ENCODE results near the gene MCF2L2.

The MCF2L2 gene

GRCh38 chr3:183159333-183159732, 269.1 kb downstream of the MCF2L2 start:
- DNase-seq (ENCODE audit: low spot score) = no peak
- peak; percentile 42 for TF ChIP-seq CTCF (IDR thresholded peaks at IDR 0.05; ENCODE audit: extremely low read depth, insufficient read depth, missing control alignments)
- in situ Hi-C loops (cut with MboI; ENCODE audit: low pct_unique_long_range_greater_than_20kb, low sequenced_read_pairs, unreplicated experiment) = no loop called here

DNA sequence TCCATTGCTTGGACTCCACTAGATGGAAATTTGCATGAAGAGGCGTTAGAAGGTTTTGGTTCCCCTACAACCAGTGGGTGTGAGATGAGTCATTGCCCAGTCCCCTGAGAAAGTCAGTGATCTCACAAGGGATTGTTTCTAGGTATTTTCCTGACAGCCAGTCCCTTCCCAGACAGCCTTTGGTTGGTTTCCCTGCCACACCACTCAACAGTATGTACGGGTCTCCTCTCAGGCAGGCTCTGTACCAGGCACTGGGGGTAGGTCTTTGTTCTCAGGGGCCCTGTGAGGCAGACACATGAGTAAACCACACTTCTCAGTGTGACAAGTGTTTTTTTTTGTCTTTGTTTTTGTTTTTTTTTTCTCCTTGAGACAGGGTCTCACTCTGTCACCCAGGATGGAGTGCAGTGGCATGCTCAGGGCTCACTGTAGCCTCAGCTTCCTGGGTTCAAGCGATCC, 269.8 kb downstream of the MCF2L2 start:
- no peak for TF ChIP-seq CTCF (IDR thresholded peaks at IDR 0.05; ENCODE audit: extremely low read depth, insufficient read depth, missing control alignments)
- peak; percentile 90 for DNase-seq (ENCODE audit: low spot score)
- in situ Hi-C loops (cut with MboI; ENCODE audit: low pct_unique_long_range_greater_than_20kb, low sequenced_read_pairs, unreplicated experiment) = no loop called here

GRCh38 chr3:183158113-183158512, 270.3 kb downstream of the MCF2L2 start:
- peak; percentile 64 for DNase-seq (ENCODE audit: low spot score)
- no peak for TF ChIP-seq CTCF (IDR thresholded peaks at IDR 0.05; ENCODE audit: extremely low read depth, insufficient read depth, missing control alignments)
- in situ Hi-C loops (cut with MboI; ENCODE audit: low pct_unique_long_range_greater_than_20kb, low sequenced_read_pairs, unreplicated experiment) = no loop called here

DNA sequence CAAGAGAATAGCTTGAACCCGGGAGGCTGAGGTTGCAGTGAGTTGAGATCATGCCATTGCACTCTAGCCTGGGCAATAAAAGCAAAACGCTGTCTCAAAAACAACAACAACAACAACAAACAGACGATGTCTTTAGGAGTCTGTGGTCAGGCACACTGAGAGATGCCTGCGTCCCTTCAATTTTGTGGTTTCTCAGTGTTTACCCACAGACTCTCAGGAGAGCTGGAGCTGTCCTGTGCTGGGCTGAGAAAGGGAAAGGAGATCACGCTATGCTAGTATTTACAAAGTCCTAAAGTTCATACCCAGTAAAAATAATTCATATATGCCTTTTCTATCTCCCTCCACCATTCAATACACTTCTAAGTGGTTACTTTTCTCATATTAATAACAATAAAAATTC, 272.2 kb downstream of the MCF2L2 start:
- in situ Hi-C loops (cut with MboI; ENCODE audit: low pct_unique_long_range_greater_than_20kb, low sequenced_read_pairs, unreplicated experiment) = no loop called here
- no peak for DNase-seq (ENCODE audit: low spot score)

DNA sequence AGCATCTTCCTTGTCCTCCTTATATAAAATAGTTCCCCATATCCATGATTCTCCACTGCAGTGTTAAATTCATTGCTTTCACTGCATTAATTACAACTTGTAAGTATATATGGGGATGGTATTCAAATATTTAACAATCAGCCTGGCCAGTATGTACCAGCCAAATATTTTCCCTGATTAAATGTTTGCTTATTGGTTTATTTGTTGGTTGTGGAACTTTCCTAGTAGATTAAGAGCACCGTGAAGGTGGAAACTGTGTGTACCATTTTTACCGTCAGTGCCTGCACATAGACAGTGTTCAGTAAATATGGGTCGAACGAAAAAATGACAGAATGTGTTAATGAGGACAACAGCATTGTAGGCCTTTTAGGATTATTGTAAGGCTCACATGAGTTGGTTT, 272.9 kb downstream of the MCF2L2 start:
- in situ Hi-C loops (cut with MboI; ENCODE audit: low pct_unique_long_range_greater_than_20kb, low sequenced_read_pairs, unreplicated experiment) = no loop called here
- no peak for TF ChIP-seq CTCF (IDR thresholded peaks at IDR 0.05; ENCODE audit: extremely low read depth, insufficient read depth, missing control alignments)

More for the DNA sequence above, 272.2 kb downstream of the MCF2L2 start:
- TF ChIP-seq CTCF (IDR thresholded peaks at IDR 0.05; ENCODE audit: extremely low read depth, insufficient read depth, missing control alignments) = no peak

GRCh38 chr3:183153210-183153950, 275.0 kb downstream of the MCF2L2 start:
- DNase-seq (ENCODE audit: low spot score) = no peak
- no peak for TF ChIP-seq CTCF (IDR thresholded peaks at IDR 0.05; ENCODE audit: extremely low read depth, insufficient read depth, missing control alignments)
- in situ Hi-C loops (cut with MboI; ENCODE audit: low pct_unique_long_range_greater_than_20kb, low sequenced_read_pairs, unreplicated experiment) = no loop called here

More for the DNA sequence above, 272.9 kb downstream of the MCF2L2 start:
- DNase-seq (ENCODE audit: low spot score) = no peak
